Measurements from ENCODE around the gene NSUN4.
"Not testable (repeated sequence)": the region's sequence is repeated elsewhere in the genome, so short reads cannot be mapped to it uniquely, and the experiment has no call there.

DNA sequence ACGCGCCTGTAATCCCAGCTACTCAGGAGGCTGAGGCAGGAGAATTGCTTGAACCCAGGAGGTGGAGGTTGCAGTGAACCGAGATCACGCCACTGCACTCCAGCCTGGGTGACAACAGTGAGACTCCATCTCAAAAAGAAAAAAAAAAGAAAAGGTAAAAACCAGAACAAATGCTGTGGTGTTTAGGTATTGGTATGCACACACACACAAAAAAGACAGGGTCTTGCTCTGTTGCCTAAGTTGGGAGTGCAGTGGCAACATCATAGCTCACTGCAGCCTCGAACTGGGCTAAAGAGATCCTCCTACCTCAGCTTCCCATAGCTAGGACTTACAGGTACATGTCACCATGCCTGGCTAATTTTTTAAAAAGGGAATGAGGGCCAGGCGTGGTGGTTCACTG lies 21.3 kb upstream of the NSUN4 start:
- TF ChIP-seq, protein P1, sequence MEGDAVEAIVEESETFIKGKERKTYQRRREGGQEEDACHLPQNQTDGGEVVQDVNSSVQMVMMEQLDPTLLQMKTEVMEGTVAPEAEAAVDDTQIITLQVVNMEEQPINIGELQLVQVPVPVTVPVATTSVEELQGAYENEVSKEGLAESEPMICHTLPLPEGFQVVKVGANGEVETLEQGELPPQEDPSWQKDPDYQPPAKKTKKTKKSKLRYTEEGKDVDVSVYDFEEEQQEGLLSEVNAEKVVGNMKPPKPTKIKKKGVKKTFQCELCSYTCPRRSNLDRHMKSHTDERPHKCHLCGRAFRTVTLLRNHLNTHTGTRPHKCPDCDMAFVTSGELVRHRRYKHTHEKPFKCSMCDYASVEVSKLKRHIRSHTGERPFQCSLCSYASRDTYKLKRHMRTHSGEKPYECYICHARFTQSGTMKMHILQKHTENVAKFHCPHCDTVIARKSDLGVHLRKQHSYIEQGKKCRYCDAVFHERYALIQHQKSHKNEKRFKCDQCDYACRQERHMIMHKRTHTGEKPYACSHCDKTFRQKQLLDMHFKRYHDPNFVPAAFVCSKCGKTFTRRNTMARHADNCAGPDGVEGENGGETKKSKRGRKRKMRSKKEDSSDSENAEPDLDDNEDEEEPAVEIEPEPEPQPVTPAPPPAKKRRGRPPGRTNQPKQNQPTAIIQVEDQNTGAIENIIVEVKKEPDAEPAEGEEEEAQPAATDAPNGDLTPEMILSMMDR (IDR thresholded peaks at IDR 0.05): not testable (repeated sequence)
- TF ChIP-seq POLR2A (IDR thresholded peaks at IDR 0.05): not testable (repeated sequence)
